Prostate gland (tissue), 2 donors: ENCODE results near the gene KIFC3.

Experiments
- CTCF ChIP-seq, 4 experiments: fragments of 200-600 bp in 2 of 4; fragments of 450-650 bp in 2 of 4; sonication (generic) in 2 of 4; IDR thresholded peaks; 1 replicate in 3 of 4; 2 replicates in 1 of 4; pipeline ENCODE4 v1.5.1; 2016 to 2019; ENCODE audit warnings: antibody characterized with exemption in 4 of 4, mild to moderate bottlenecking in 2 of 4, moderate library complexity in 2 of 4
- POLR2AphosphoS5 ChIP-seq: sonication (generic); formaldehyde crosslinking; IDR thresholded peaks from one replicate; pipeline ENCODE4 v1.6.1; 2017; ENCODE audit warnings: antibody characterized with exemption

GRCh38 chr16:57749101-57749692 is 53.1 kb downstream of the KIFC3 start:
- TF ChIP-seq CTCF (IDR thresholded peaks at IDR 0.05) (no peak), POLR2AphosphoS5 (no peak)
